ENCODE results near the gene INKA2. TPM values are rescaled to one million over a fixed set of nuclear protein-coding genes. Genes with fewer than 3 reads are reported as not detected.

INKA2 gene
- total RNA-seq, 1 donor from 2014 or later, result 5.6 TPM

DNA sequence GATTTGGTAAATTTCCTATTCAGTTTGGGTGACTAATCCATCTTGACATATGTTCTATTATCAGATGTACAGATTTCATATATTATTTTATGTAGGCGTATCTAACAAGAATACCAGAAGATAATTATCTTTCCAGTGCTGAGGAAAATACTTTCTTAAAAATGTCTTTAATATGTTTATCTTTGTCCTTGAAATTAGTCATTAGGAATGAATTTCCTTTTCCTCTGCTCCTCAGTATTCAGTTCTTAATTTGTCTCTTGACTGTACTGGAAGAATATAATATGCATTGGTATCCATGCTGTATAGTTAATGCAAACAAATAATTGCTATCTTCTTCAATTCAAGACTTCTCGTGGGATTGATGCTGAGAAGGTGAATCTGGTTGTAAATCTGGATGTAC, 23.1 kb upstream of the INKA2 start:
- Mint-ChIP-seq H3K36me3 (ENCODE audit: low read depth, unreplicated experiment) (peaks cover 14% of the 10 kb centered on the region), H3K9me3 (ENCODE audit: unreplicated experiment) (no peaks in the 10 kb centered on the region), H3K27me3 (ENCODE audit: unreplicated experiment) (no peaks in the 10 kb centered on the region), H3K4me3 (ENCODE audit: unreplicated experiment) (no peak overlapping the region), H3K27ac (ENCODE audit: unreplicated experiment) (no peak overlapping the region), H3K4me1 (ENCODE audit: unreplicated experiment) (peaks cover 3% of the 10 kb centered on the region)
- TF ChIP-seq, protein P1, sequence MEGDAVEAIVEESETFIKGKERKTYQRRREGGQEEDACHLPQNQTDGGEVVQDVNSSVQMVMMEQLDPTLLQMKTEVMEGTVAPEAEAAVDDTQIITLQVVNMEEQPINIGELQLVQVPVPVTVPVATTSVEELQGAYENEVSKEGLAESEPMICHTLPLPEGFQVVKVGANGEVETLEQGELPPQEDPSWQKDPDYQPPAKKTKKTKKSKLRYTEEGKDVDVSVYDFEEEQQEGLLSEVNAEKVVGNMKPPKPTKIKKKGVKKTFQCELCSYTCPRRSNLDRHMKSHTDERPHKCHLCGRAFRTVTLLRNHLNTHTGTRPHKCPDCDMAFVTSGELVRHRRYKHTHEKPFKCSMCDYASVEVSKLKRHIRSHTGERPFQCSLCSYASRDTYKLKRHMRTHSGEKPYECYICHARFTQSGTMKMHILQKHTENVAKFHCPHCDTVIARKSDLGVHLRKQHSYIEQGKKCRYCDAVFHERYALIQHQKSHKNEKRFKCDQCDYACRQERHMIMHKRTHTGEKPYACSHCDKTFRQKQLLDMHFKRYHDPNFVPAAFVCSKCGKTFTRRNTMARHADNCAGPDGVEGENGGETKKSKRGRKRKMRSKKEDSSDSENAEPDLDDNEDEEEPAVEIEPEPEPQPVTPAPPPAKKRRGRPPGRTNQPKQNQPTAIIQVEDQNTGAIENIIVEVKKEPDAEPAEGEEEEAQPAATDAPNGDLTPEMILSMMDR (IDR thresholded peaks at IDR 0.05; ENCODE audit: unreplicated experiment), result no peak
- DNase-seq (ENCODE audit: low spot score), result no peak

DNA sequence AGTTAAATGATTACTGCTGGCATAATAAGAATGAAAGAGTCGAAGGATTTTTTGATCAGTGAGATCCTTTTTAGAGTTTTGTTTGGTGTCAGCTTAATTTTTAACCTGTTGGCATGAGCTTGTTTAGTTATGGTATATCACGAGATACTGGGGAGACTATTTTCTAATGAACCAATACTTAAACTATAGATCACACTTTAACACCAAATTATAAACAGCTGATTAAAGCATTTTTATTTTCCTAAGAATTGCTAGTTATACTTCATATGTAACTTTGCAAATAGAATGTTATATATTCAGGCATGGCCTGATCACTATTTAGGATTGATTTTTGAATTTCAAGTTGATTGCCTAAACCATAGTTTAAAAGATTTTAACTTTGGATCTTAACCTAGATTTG, 22.5 kb upstream of the INKA2 start:
- no peaks in the 10 kb centered on the region for H3K27me3 Mint-ChIP-seq (ENCODE audit: unreplicated experiment)
- TF ChIP-seq, protein P1 (IDR thresholded peaks at IDR 0.05; ENCODE audit: unreplicated experiment), result no peak
- peaks cover 14% of the 10 kb centered on the region for H3K36me3 Mint-ChIP-seq (ENCODE audit: low read depth, unreplicated experiment)
- no peak overlapping the region for H3K4me3 Mint-ChIP-seq (ENCODE audit: unreplicated experiment)
- H3K4me1 Mint-ChIP-seq (ENCODE audit: unreplicated experiment), result peaks cover 4% of the 10 kb centered on the region
- no peaks in the 10 kb centered on the region for H3K9me3 Mint-ChIP-seq (ENCODE audit: unreplicated experiment)
- DNase-seq (ENCODE audit: low spot score), result no peak
- no peak overlapping the region for H3K27ac Mint-ChIP-seq (ENCODE audit: unreplicated experiment)

DNA sequence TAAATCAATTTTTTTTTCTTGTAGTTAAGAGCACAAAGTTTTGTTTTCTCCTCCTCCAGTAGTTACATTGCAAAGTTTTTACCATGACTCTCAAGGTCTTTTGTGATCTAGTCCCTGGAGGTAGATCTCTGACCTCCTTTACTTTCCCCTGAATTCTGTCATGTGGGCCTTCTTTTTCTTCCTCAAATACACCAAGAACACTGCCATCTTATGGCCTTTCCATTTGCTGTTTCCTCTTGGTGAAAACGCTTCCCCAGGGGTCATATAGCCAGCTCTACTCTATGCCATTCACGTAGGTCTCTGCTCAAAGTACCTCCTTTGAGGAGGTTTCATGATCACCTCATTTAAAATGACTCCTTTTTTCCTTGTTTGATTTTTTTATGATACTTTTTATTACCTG, 19.2 kb upstream of the INKA2 start:
- H3K36me3 Mint-ChIP-seq (ENCODE audit: low read depth, unreplicated experiment), result peaks cover 14% of the 10 kb centered on the region
- no peak overlapping the region for H3K4me3 Mint-ChIP-seq (ENCODE audit: unreplicated experiment)
- peaks cover 5% of the 10 kb centered on the region for H3K27me3 Mint-ChIP-seq (ENCODE audit: unreplicated experiment)
- DNase-seq (ENCODE audit: low spot score), result no peak
- H3K4me1 Mint-ChIP-seq (ENCODE audit: unreplicated experiment), result peaks cover 23% of the 10 kb centered on the region
- H3K27ac Mint-ChIP-seq (ENCODE audit: unreplicated experiment), result peak overlapping the region; percentile 25
- H3K9me3 Mint-ChIP-seq (ENCODE audit: unreplicated experiment), result peaks cover 5% of the 10 kb centered on the region
- TF ChIP-seq, protein P1 (IDR thresholded peaks at IDR 0.05; ENCODE audit: unreplicated experiment), result no peak

DNA sequence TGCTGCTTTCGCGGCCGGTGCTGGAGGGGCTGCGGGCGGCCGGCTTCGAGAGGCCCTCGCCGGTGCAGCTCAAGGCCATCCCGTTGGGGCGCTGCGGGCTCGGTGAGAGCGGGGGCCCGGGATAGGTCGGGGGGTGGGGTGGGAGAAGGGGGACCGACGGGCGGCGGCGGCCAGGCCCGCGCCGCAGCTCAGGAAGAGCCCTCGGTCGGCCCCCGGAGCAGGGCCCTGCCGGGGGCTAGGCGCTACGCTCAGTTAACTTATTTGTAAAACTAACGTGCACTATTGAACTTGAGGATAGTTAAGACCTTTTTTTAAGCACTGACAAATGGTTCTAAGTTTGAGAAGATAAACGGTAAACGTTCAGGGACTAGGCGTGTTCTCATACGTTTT, 16.9 kb upstream of the INKA2 start:
- Mint-ChIP-seq H3K4me1 (ENCODE audit: unreplicated experiment) (peaks cover 23% of the 10 kb centered on the region), H3K36me3 (ENCODE audit: low read depth, unreplicated experiment) (peaks cover 9% of the 10 kb centered on the region), H3K4me3 (ENCODE audit: unreplicated experiment) (peak overlapping the region; percentile 95), H3K27ac (ENCODE audit: unreplicated experiment) (peak overlapping the region; percentile 8), H3K27me3 (ENCODE audit: unreplicated experiment) (peaks cover 5% of the 10 kb centered on the region), H3K9me3 (ENCODE audit: unreplicated experiment) (peaks cover 5% of the 10 kb centered on the region)
- DNase-seq (ENCODE audit: low spot score), result no peak
- TF ChIP-seq, protein P1 (IDR thresholded peaks at IDR 0.05; ENCODE audit: unreplicated experiment), result no peak

DNA sequence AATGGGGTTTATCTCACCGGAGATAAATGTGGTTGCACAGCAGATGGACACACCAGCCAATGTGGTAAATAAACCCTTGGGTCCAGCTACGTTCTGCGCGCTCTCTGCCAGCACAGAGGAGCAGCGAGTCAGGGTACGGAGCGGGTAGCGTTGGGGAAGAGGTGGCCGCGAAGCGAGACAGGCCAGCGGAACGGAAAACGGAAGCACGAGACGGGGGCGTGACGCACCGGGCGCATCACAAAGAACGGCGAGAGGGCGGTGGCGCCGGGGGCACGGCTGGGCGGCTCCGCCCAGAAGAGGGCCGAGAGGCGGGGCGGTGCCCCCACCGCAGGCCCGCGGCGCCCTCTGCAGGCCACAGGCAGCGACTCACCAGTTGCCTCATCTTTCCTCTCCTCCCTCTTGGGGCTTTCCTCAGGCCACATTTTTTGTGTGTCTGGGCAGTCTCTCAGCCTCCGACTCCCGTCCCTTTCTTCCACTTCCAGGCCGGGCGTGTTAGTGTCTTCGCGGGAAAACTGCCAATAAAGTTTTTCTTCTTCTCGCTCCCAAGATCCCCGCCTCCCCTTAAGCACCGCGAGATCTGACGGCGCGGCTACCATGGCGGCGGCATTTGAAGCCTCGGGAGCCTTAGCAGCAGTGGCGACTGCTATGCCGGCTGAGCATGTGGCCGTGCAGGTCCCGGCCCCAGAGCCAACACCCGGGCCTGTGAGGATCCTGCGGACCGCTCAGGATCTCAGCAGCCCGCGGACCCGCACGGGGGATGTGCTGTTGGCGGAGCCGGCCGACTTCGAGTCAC, 16.3 kb upstream of the INKA2 start, which contains the start of gene DDX20:
Gene DDX20, plus strand, starts transcription at position 571 of the 793 bp plus-strand sequence. Its CDS starts 24 bp downstream, at position 595.
- peaks cover 5% of the 10 kb centered on the region for H3K9me3 Mint-ChIP-seq (ENCODE audit: unreplicated experiment)
- peaks cover 4% of the 10 kb centered on the region for H3K36me3 Mint-ChIP-seq (ENCODE audit: low read depth, unreplicated experiment)
- H3K4me3 Mint-ChIP-seq (ENCODE audit: unreplicated experiment), result peak within 1 kb of the TSS; percentile 95
- peak; percentile 92 for DNase-seq (ENCODE audit: low spot score)
- TF ChIP-seq, protein P1 (IDR thresholded peaks at IDR 0.05; ENCODE audit: unreplicated experiment), result peak; percentile 67
- peaks cover 5% of the 10 kb centered on the region for H3K27me3 Mint-ChIP-seq (ENCODE audit: unreplicated experiment)
- peak within 1 kb of the TSS; percentile 98 for H3K27ac Mint-ChIP-seq (ENCODE audit: unreplicated experiment)
- H3K4me1 Mint-ChIP-seq (ENCODE audit: unreplicated experiment), result peaks cover 23% of the 10 kb centered on the region

Data from endothelial cell (in vitro differentiated cells).